HG03565 (cell line): ENCODE measurements around the gene EPS8L3.
"Not testable (repeated sequence)": the region's sequence is repeated elsewhere in the genome, so short reads cannot be mapped to it uniquely, and the experiment has no call there.

Experiments used
- ATAC-seq: cut with Tn5 transposase; IDR thresholded peaks from one replicate; pipeline ENCODE4 v1.9.1; 2021; ENCODE audit warnings: mild to moderate bottlenecking, moderate library complexity; ENCODE audit not compliant: unreplicated experiment

EPS8L3 gene

GRCh38 chr1:109781806-109782205, 18.1 kb upstream of the EPS8L3 start:
- ATAC-seq = no peak

GRCh38 chr1:109780982-109781381, 17.3 kb upstream of the EPS8L3 start:
- no peak for ATAC-seq

GRCh38 chr1:109777980-109778625, 14.4 kb upstream of the EPS8L3 start:
- ATAC-seq = no peak

- no peak for ATAC-seq
These were observed 13.7 kb upstream of the EPS8L3 start for GRCh38 chr1:109777436-109777835.

GRCh38 chr1:109776911-109777310, 13.2 kb upstream of the EPS8L3 start:
- ATAC-seq = no peak

GRCh38 chr1:109776206-109776835, 12.6 kb upstream of the EPS8L3 start:
- ATAC-seq = no peak

- ATAC-seq = no peak
These were observed 11.7 kb upstream of the EPS8L3 start for GRCh38 chr1:109775398-109775797.

- ATAC-seq = no peak
These were observed 10.3 kb upstream of the EPS8L3 start for GRCh38 chr1:109773900-109774485.

GRCh38 chr1:109773203-109773899, 9.6 kb upstream of the EPS8L3 start:
- ATAC-seq = no peak

GRCh38 chr1:109772658-109773202, 9.0 kb upstream of the EPS8L3 start:
- no peak for ATAC-seq

GRCh38 chr1:109771712-109772657, 8.3 kb upstream of the EPS8L3 start:
- ATAC-seq = no peak

- ATAC-seq = no peak
These were observed 6.8 kb upstream of the EPS8L3 start for GRCh38 chr1:109770331-109771095.

GRCh38 chr1:109769330-109770078, 5.8 kb upstream of the EPS8L3 start:
- no peak for ATAC-seq

- ATAC-seq = no peak
These were observed 5.1 kb upstream of the EPS8L3 start for GRCh38 chr1:109768820-109769219.

GRCh38 chr1:109768335-109768650, 4.6 kb upstream of the EPS8L3 start:
- ATAC-seq = no peak

- no peak for ATAC-seq
These were observed 4.1 kb upstream of the EPS8L3 start for GRCh38 chr1:109767637-109768334.

GRCh38 chr1:109766991-109767636, 3.4 kb upstream of the EPS8L3 start:
- not testable (repeated sequence) for ATAC-seq
